Activated T-cell treated with anti-CD3 and anti-CD28 coated beads, Interleukin-2, amount 50 U/mL, for 4 hours (primary cell): ENCODE measurements around the gene FRK. TPM values are rescaled to one million over a fixed set of nuclear protein-coding genes. Genes with fewer than 3 reads are reported as not detected.
"Not testable (repeated sequence)": the region's sequence is repeated elsewhere in the genome, so short reads cannot be mapped to it uniquely, and the experiment has no call there.

Source experiments
- ATAC-seq, 2 donors: fragments of 200-7000 bp; cut with Tn5 transposase; one replicate each; pipeline ENCODE4 v1.10.0; 2021
- DNase-seq: peaks from one replicate; pipeline ENCODE4 v3.0.0-alpha.2; 2020
- H3K27me3 Mint-ChIP-seq: one replicate; pipeline ENCODE4 v1.8.0; 2021; ENCODE audit warnings: low read depth, mixed read lengths
- H3K36me3 Mint-ChIP-seq: one replicate; pipeline ENCODE4 v1.8.0; 2022; ENCODE audit warnings: mixed read lengths; ENCODE audit not compliant: insufficient read depth
- H3K4me1 Mint-ChIP-seq: one replicate; pipeline ENCODE4 v1.8.0; 2021; ENCODE audit warnings: low read depth, mixed read lengths
- H3K4me3 Mint-ChIP-seq: one replicate; pipeline ENCODE4 v1.8.0; 2021; ENCODE audit warnings: mild to moderate bottlenecking, moderate library complexity, mixed read lengths
- H3K9me3 Mint-ChIP-seq: one replicate; pipeline ENCODE4 v1.8.0; 2021; ENCODE audit warnings: mixed read lengths
- total RNA-seq, 3 donors: library from RNA; stranded (reverse); gene quantifications; one replicate each; pipeline ENCODE4 v1.2.1, GENCODE V29; 2021

The FRK gene
- total RNA-seq, 3 donors from 2014 or later: 0.03 to 0.05 (median 0.03) TPM

GRCh38 chr6:115899730-115900282 lies 160.9 kb downstream of the FRK start:
- H3K4me3 Mint-ChIP-seq: no peak overlapping the region
- H3K4me1 Mint-ChIP-seq: no peaks in the 10 kb centered on the region
- no peaks in the 10 kb centered on the region for H3K36me3 Mint-ChIP-seq
- no peaks in the 10 kb centered on the region for H3K27me3 Mint-ChIP-seq
- H3K9me3 Mint-ChIP-seq: no peaks in the 10 kb centered on the region
- ATAC-seq (no peak), DNase-seq (no peak)

- DNase-seq: no peak
- no peaks in the 10 kb centered on the region for H3K36me3 Mint-ChIP-seq
- no peaks in the 10 kb centered on the region for H3K4me1 Mint-ChIP-seq
- ATAC-seq: no peak
- no peaks in the 10 kb centered on the region for H3K27me3 Mint-ChIP-seq
- H3K4me3 Mint-ChIP-seq: no peak overlapping the region
- no peaks in the 10 kb centered on the region for H3K9me3 Mint-ChIP-seq
Observed at GRCh38 chr6:115898246-115898645, 162.4 kb downstream of the FRK start.

- Mint-ChIP-seq H3K4me3 (no peak overlapping the region), H3K4me1 (no peaks in the 10 kb centered on the region), H3K36me3 (no peaks in the 10 kb centered on the region), H3K27me3 (peaks cover 2% of the 10 kb centered on the region), H3K9me3 (no peaks in the 10 kb centered on the region)
- ATAC-seq (no peak), DNase-seq (no peak)
Observed at GRCh38 chr6:115896538-115897129, 164.1 kb downstream of the FRK start.

- ATAC-seq: no peak
- Mint-ChIP-seq H3K36me3 (no peaks in the 10 kb centered on the region), H3K4me1 (peaks cover 2% of the 10 kb centered on the region), H3K9me3 (no peaks in the 10 kb centered on the region), H3K4me3 (no peak overlapping the region), H3K27me3 (peaks cover 4% of the 10 kb centered on the region)
- DNase-seq: no peak
Observed at GRCh38 chr6:115894426-115894992, 166.2 kb downstream of the FRK start.

- Mint-ChIP-seq H3K27me3 (peaks cover 4% of the 10 kb centered on the region), H3K36me3 (no peaks in the 10 kb centered on the region), H3K9me3 (no peaks in the 10 kb centered on the region), H3K4me3 (no peak overlapping the region), H3K4me1 (peaks cover 2% of the 10 kb centered on the region)
- DNase-seq (no peak), ATAC-seq (no peak)
Observed at GRCh38 chr6:115891750-115892149, 168.9 kb downstream of the FRK start.

GRCh38 chr6:115891111-115891669 lies 169.5 kb downstream of the FRK start:
- peaks cover 2% of the 10 kb centered on the region for H3K4me1 Mint-ChIP-seq
- no peak overlapping the region for H3K4me3 Mint-ChIP-seq
- no peaks in the 10 kb centered on the region for H3K36me3 Mint-ChIP-seq
- peaks cover 4% of the 10 kb centered on the region for H3K27me3 Mint-ChIP-seq
- no peaks in the 10 kb centered on the region for H3K9me3 Mint-ChIP-seq
- ATAC-seq (peak; percentile 85 to 87), DNase-seq (no peak)

GRCh38 chr6:115890238-115890637 lies 170.5 kb downstream of the FRK start:
- no peak for ATAC-seq
- Mint-ChIP-seq H3K27me3 (peaks cover 4% of the 10 kb centered on the region), H3K36me3 (no peaks in the 10 kb centered on the region), H3K4me1 (peaks cover 2% of the 10 kb centered on the region), H3K4me3 (no peak overlapping the region), H3K9me3 (no peaks in the 10 kb centered on the region)
- no peak for DNase-seq

- not testable (repeated sequence) for H3K9me3 Mint-ChIP-seq, H3K36me3 Mint-ChIP-seq, H3K4me1 Mint-ChIP-seq, H3K27me3 Mint-ChIP-seq, H3K4me3 Mint-ChIP-seq, DNase-seq, ATAC-seq
Observed at GRCh38 chr6:115888687-115889470, 171.8 kb downstream of the FRK start.

- ATAC-seq: no peak
- DNase-seq: no peak
- H3K9me3 Mint-ChIP-seq: no peaks in the 10 kb centered on the region
- H3K4me1 Mint-ChIP-seq: peaks cover 2% of the 10 kb centered on the region
- H3K4me3 Mint-ChIP-seq: no peak overlapping the region
- H3K36me3 Mint-ChIP-seq: no peaks in the 10 kb centered on the region
- peaks cover 4% of the 10 kb centered on the region for H3K27me3 Mint-ChIP-seq
Observed at GRCh38 chr6:115887891-115888290, 172.8 kb downstream of the FRK start.

- no peak for ATAC-seq
- H3K4me3 Mint-ChIP-seq: no peak overlapping the region
- no peak for DNase-seq
Observed at GRCh38 chr6:115885636-115886366, 174.9 kb downstream of the FRK start.

GRCh38 chr6:115882771-115883170 lies 177.9 kb downstream of the FRK start:
- ATAC-seq: no peak
- no peaks in the 10 kb centered on the region for H3K36me3 Mint-ChIP-seq
- H3K27me3 Mint-ChIP-seq: no peaks in the 10 kb centered on the region
- H3K4me3 Mint-ChIP-seq: no peak overlapping the region
- no peaks in the 10 kb centered on the region for H3K4me1 Mint-ChIP-seq
- no peaks in the 10 kb centered on the region for H3K9me3 Mint-ChIP-seq
- DNase-seq: no peak

More at GRCh38 chr6:115885636-115886366, 174.9 kb downstream of the FRK start:
- Mint-ChIP-seq H3K27me3 (no peaks in the 10 kb centered on the region), H3K9me3 (no peaks in the 10 kb centered on the region), H3K4me1 (no peaks in the 10 kb centered on the region), H3K36me3 (no peaks in the 10 kb centered on the region)

GRCh38 chr6:115882174-115882573 lies 178.5 kb downstream of the FRK start:
- ATAC-seq (no peak), DNase-seq (no peak)
- Mint-ChIP-seq H3K27me3 (no peaks in the 10 kb centered on the region), H3K36me3 (no peaks in the 10 kb centered on the region), H3K4me3 (no peak overlapping the region), H3K9me3 (no peaks in the 10 kb centered on the region), H3K4me1 (no peaks in the 10 kb centered on the region)
